ENCODE measurements around the gene ICA1. TPM values are rescaled to one million over a fixed set of nuclear protein-coding genes. Genes with fewer than 3 reads are reported as not detected.

The ICA1 gene
- polyA plus RNA-seq, 3 donors: 3.2 to 7.0 (median 4.2) TPM

DNA sequence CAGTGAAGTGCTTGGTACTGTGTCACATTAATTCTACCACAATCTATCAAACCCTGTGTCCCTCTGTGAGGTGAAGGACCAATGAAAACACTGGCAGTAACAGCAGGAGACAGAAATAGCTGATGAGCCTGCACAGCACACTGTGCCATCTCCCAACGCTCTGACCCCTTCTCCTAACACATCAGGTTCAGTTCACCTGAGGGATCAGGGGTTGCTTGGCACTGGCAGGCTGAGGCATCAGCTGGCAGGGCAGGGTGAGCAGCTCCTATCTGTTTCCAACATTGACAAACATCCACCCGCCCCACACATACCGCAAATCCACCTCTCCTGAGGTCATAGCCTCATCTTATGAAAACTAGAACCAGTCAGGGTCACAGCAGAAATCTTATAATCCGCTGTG lies 120.9 kb downstream of the ICA1 start:
- no peak overlapping the region for H3K4me2 ChIP-seq (replicated peaks; ENCODE audit: extremely low read depth, low read length, poor library complexity, severe bottlenecking)
- no peaks in the 10 kb centered on the region for H3K36me3 ChIP-seq (replicated peaks in 1 of 2; ENCODE audit: control insufficient read depth in 1 of 2, insufficient read depth in 2 of 2, low read length in 2 of 2)
- intact Hi-C loops (cut with micrococcal nuclease): no loop called here
- no peak for DNase-seq
- H2AFZ ChIP-seq (ENCODE audit: insufficient read depth, low read depth, low read length, poor library complexity, severe bottlenecking): no peak overlapping the region
- 88% methylated on average over 3 of the region's 4 CpGs for WGBS (ENCODE audit: insufficient coverage)
- Mint-ChIP-seq H3K27ac (peak overlapping the region in 1 of 7 donors; percentile 55), H3K36me3 (peaks cover 2 to 6% of the 10 kb centered on the region in 2 donors), H3K4me1 (no peaks in the 10 kb centered on the region), H3K4me3 (no peak overlapping the region), H3K27me3 (ENCODE audit: low read depth in 3 of 3) (peaks cover 0 to 2% (median 0%) of the 10 kb centered on the region in 3 donors), H3K9me3 (peaks cover 0 to 2% (median 0%) of the 10 kb centered on the region in 7 donors)
- H3K9ac ChIP-seq (ENCODE audit: insufficient read depth, low read length, poor library complexity, severe bottlenecking): no peak overlapping the region
- no peak overlapping the region for H3K4me3 ChIP-seq (replicated peaks in 1 of 3; ENCODE audit: low read depth in 2 of 3, low read length in 3 of 3)
- no peak for TF ChIP-seq CTCF (IDR thresholded peaks at IDR 0.05)
- H3K27me3 ChIP-seq (ENCODE audit: control insufficient read depth in 2 of 2, insufficient read depth in 2 of 2, low read length in 2 of 2): no peaks in the 10 kb centered on the region
- H3K9me3 ChIP-seq (replicated peaks in 1 of 2; ENCODE audit: control insufficient read depth in 1 of 2, insufficient read depth in 1 of 2, low read length in 2 of 2): no peaks in the 10 kb centered on the region
- H3K27ac ChIP-seq (ENCODE audit: low read depth in 1 of 2, low read length in 2 of 2): no peak overlapping the region
- no peaks in the 10 kb centered on the region for H3K79me2 ChIP-seq (ENCODE audit: insufficient read depth, low read length)
- no peaks in the 10 kb centered on the region for H3K4me1 ChIP-seq (ENCODE audit: control insufficient read depth in 1 of 2, insufficient read depth in 2 of 2, low read length in 2 of 2)
- no peaks in the 10 kb centered on the region for H4K20me1 ChIP-seq (ENCODE audit: insufficient read depth, low read length)

DNA sequence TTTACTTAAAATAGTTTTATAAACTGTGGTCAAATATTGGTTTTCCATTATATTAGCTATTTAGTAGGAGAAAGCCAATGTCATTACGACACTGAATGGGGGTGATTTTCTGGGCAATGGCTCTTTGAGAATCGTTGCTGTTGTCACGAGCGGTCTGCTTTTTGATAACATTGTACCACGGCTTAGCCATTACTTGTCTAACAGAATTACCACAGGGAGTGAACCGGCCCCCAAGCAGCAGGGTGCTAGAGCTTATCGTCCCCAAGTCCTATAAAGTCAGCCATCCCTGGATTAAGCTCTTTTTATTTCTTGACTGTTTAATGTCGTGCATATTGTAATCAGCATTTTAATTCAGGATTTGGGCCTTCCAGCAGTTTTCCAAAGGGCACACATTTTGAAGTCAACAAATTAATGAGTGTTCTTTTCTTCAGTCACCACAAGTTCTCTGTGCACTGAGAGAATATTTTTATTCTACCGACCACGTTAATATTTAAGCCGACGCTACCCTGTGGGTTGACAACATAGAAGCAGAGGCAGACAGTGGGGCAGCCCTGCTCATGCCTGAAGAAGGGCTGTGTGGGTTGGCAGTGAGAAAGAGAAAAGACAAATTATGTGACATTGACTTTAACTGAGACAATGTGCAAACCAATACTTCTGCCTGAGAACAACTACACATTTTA lies 125.8 kb downstream of the ICA1 start:
- no peak for TF ChIP-seq CTCF (IDR thresholded peaks at IDR 0.05)
- no peaks in the 10 kb centered on the region for H3K9me3 ChIP-seq (replicated peaks in 1 of 2; ENCODE audit: control insufficient read depth in 1 of 2, insufficient read depth in 1 of 2, low read length in 2 of 2)
- no peak overlapping the region for H2AFZ ChIP-seq (ENCODE audit: insufficient read depth, low read depth, low read length, poor library complexity, severe bottlenecking)
- no peak overlapping the region for H3K27ac ChIP-seq (ENCODE audit: low read depth in 1 of 2, low read length in 2 of 2)
- 100% methylated on average over 6 of the region's 12 CpGs for WGBS (ENCODE audit: insufficient coverage)
- H3K79me2 ChIP-seq (ENCODE audit: insufficient read depth, low read length): no peaks in the 10 kb centered on the region
- Mint-ChIP-seq H3K4me3 (no peak overlapping the region), H3K9me3 (peaks cover 0 to 2% (median 0%) of the 10 kb centered on the region in 7 donors), H3K36me3 (peaks cover 2 to 3% of the 10 kb centered on the region in 2 donors), H3K27me3 (ENCODE audit: low read depth in 3 of 3) (peaks cover 0 to 2% (median 0%) of the 10 kb centered on the region in 3 donors), H3K27ac (no peak overlapping the region), H3K4me1 (peaks cover 5% of the 10 kb centered on the region)
- intact Hi-C loops (cut with micrococcal nuclease): no loop called here
- H4K20me1 ChIP-seq (ENCODE audit: insufficient read depth, low read length): no peaks in the 10 kb centered on the region
- no peak overlapping the region for H3K4me2 ChIP-seq (replicated peaks; ENCODE audit: extremely low read depth, low read length, poor library complexity, severe bottlenecking)
- H3K27me3 ChIP-seq (ENCODE audit: control insufficient read depth in 2 of 2, insufficient read depth in 2 of 2, low read length in 2 of 2): no peaks in the 10 kb centered on the region
- no peaks in the 10 kb centered on the region for H3K36me3 ChIP-seq (replicated peaks in 1 of 2; ENCODE audit: control insufficient read depth in 1 of 2, insufficient read depth in 2 of 2, low read length in 2 of 2)
- no peak overlapping the region for H3K4me3 ChIP-seq (replicated peaks in 1 of 3; ENCODE audit: low read depth in 2 of 3, low read length in 3 of 3)
- no peaks in the 10 kb centered on the region for H3K4me1 ChIP-seq (ENCODE audit: control insufficient read depth in 1 of 2, insufficient read depth in 2 of 2, low read length in 2 of 2)
- no peak overlapping the region for H3K9ac ChIP-seq (ENCODE audit: insufficient read depth, low read length, poor library complexity, severe bottlenecking)
- no peak for DNase-seq
